ENCODE results near the gene NUBP2.

NUBP2 gene

GRCh38 chr16:1772908-1773702, 9.7 kb upstream of the NUBP2 start, which contains the start of gene MRPS34:
Gene MRPS34 (minus strand): TSS chr16:1773134. CDS start chr16:1773119, 15 bp downstream.
- peak; percentile 61 for DNase-seq

DNA sequence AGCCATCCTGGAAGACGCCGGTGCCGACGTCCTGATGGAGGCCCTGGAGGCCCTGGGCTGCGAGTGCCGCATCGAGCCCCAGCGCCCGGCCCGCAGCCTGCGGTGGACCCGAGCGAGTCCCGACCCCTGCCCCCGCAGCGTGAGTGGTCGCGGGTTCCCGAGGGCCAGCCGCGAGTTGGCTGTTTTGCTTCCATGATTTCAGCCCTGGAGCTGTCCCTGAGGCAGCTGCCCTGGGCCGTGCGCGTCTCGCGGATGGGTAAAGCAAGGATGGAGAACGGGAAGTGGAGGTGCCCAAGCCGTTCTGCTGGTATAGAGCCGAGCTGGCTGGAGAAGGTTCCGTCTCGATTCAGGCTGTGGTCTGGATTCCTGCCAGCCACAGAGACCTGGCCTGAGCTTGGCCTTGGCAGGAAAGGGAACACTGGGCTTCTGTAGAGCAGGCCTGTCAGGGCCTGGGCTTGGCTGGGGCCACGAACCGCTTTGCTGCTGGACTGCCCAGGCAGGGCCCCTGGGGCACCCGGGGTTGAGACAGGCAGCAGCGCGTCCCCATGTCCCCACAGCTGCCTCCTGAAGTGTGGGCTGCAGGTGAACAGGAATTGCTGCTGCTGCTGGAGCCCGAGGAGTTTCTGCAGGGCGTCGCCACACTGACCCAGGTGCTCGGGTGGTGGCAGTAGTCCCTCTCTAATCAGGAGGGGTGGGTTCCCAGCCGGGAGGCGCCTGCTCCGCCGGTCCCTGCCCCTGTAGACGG, 8.9 kb upstream of the NUBP2 start:
- peak; percentile 48 for DNase-seq

DNA sequence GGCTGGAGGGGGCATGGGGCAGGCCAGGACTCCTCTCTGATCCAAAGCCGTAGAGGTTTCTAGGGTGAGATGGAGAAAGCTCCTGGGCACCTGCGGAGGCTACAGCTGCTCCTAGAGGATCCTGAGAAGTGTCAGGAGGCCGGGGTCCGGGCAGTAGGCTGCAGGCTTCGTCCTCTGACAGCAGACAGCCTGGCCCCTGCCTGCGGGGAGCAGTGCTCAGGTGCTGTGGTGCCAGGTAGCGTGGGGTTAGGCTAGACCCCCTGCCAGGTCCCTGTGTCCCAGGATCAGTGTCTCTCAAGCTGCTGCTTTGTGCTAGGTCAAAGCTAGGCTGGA, 8.3 kb upstream of the NUBP2 start:
- no peak for DNase-seq

DNA sequence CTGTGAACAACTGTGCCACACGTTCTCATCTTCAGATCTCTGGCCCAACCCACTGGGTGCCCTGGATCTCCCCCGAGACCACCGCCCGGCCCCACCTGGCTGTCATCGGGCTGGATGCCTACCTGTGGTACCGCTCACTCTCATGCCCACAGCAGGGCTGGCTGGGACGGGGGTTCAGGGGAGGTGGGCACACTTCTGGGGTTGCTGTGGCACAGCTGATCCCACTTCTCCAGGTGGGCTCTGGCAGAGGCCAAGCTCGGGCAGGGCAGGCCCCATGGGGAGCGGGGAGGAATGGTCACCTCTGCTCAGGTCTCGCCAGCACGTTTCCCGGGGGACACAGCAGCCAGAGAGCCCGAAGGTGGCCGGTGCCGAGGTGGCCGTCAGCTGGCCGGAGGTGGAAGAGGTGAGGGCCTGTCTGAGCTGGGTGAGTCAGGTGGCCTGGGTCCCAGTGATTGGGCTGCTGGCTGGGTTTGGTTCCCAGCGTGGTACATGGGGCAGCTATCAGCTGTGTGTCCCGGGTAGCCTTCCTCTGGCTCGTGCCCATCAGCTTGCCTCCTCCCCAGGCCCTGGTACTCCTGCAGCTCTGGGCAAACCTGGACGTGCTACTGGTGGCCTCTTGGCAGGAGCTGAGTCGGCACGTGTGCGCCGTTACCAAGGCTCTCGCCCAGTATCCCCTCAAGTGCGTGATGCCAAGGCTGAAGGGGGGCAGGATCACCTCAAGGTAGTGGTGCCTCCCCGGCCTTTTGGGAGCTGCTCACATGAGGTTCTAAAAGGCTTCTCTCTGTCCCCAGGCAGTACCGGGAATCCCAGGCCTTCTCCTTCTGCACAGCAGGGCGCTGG, 7.5 kb upstream of the NUBP2 start:
- no peak for DNase-seq

DNA sequence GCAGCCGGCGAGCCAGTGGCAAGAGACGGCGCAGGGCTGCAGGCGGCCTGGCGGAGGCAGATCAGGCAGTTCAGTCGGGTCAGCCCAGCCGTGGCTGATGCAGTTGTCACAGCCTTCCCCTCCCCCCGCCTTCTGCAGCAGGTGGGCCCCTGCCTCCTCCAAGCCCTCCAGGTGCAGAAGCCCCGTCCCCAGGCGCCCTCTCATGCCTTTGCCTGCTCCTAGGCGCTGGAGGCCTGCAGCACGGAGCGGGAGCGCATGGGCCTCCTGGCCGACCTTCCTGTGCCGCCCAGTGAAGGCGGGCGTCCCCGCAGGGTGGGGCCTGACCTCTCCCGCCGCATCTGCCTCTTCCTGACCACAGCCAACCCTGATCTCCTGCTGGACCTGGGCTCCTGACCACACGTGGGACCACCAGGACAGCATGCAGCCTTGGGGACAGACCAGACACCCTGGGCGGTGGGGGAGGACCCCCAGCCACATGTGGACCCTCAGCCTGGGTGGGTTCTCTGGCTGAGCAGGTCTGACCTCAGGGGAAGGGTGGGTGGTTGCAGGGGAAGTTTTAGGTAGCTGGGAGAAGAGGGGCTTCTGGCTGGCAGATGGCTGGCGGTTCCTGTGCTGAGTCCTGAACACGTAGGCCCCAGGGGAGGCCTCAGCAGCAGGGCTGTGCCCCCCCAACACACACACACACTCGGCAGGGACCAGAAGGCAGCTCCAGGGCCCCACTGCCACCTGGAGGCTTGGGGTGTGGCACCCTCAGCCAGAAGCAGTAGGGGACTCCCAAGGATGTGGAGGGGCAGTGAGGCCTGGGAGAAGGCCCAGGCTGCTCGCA, 6.7 kb upstream of the NUBP2 start:
- no peak for DNase-seq

DNA sequence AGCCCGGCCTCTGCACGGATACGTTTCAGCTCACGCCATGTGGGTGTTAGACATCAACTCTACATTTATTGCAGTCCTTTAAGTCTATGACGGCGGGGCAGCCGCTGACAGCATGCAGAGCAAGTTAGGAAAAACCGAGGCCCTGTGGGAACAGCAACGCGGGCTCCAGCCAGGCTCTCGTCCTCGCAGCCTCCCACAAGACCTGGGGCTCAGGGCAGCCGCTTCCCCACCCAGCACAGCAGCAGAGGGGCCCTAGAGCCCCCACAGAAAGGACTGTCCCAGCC, 6.1 kb upstream of the NUBP2 start:
- DNase-seq = no peak

GRCh38 chr16:1776991-1777374, 5.8 kb upstream of the NUBP2 start:
- no peak for DNase-seq

GRCh38 chr16:1777375-1778199, 5.2 kb upstream of the NUBP2 start:
- no peak for DNase-seq

DNA sequence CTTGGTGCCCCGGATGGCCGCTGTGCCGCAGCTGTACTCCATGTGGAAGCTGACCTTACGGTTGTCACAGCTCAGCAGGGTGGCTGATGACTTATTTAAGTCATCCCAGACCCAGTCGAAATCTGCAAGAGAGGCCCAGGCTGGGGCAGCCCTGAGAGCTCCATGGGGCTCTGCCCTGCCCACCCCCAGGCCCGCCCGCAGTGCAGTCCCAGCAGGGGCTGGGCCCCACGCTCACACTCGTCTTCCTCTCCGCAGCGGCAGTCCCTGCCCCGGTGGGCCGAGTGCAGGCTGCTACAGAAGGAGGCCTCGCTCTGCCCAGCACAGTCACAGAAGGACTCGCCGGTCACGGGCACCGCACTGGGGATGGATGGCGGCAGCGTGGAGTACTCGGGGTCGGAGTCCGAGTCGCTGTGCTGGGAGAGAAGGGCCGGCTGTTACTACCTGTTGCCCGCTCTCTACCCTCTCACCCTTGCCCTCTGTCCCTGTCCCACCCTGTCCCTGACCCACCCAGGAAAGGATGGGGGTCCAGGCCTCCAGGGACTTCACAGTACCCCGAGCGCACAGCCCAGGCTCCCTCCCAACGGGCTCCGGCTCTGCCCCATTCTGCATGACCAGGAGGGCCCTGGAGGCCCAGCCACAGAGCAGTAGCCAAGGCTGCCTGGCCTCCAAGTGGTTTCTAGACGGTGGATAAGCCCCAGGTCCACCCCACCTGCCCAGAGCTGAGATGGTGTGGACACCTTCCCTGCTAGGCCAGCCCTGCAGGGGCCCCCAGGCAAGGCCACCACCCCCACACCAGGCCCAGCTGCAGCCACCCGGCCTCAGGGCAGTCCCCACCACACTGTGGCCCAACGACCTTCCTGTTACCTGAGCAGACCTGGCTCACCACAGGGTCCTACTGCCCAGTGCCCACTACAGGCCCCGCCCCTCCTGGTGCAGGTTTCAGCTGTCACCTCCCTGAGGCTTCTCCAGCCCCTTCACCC, 4.3 kb upstream of the NUBP2 start:
- DNase-seq = no peak

- DNase-seq = no peak
These were observed 3.5 kb upstream of the NUBP2 start for GRCh38 chr16:1779234-1779701.

GRCh38 chr16:1779741-1780676, 2.8 kb upstream of the NUBP2 start:
- no peak for DNase-seq

GRCh38 chr16:1780677-1781072, 2.1 kb upstream of the NUBP2 start:
- no peak for DNase-seq

DNA sequence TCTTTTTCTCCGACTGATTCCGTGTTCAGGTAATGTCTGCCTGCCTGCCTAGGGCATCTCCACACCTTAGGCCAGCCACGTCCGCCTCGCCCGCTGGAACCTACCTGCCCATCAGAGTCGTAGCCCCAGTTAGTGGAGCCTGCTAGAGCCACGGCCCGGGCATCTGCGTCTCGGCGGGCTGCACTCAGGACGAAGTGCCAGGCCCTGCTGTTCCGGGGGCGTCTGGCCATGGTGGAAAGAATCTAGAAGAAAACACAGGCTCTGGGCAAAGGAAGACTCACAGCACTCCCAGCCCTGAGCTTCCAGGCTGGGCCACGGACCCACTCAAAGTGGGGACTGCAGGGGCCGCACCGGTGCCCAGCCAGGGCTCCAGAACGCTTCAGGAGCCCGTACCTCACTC, 1.5 kb upstream of the NUBP2 start:
- DNase-seq = no peak

GRCh38 chr16:1781758-1782407, 877 bp upstream of the NUBP2 start:
- no peak for DNase-seq

- no peak for DNase-seq
These were observed 2.5 kb downstream of the NUBP2 start for GRCh38 chr16:1784977-1785845.

GRCh38 chr16:1785846-1786170, 3.0 kb downstream of the NUBP2 start:
- no peak for DNase-seq

DNA sequence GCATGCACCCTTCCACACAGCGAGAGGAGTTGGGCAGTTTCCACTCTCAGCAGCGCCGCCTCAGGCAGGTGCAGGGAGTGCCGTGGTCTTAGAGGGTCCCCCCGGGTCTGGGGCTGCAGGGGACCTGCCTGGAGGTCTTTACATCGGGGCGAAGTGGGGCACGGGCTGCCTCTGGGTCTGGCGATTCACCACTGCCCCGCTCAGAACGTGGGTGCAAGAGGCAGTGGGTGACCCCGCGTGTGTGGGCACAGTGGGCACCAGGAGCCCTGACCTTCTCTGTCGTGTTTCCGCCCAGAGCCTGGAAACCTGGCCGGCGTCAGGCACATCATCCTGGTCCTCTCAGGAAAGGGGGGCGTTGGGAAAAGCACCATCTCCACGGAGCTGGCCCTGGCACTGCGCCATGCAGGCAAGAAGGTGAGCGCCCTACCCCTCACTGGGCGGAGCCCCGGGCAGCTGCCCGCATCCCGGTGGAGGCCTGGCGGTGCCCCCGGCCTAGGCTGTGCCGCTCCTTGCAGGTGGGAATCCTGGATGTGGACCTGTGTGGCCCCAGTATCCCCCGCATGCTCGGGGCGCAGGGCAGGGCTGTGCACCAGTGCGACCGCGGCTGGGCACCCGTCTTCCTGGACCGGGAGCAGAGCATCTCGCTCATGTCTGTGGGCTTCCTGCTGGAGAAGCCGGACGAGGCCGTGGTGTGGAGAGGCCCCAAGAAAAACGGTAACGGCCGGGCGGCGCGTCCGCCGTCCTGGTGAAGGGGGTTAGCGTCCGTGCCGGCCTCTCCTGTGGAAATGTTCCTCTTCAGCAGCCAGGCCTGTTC, 3.7 kb downstream of the NUBP2 start:
- DNase-seq = no peak

Measured in KG1 (cell line).